ENCODE measurements around the gene TRIL.
A peak's percentile ranks its signal among the peaks of the same experiment; 100 is the strongest.

The TRIL gene

GRCh38 chr7:28988091-28988490, 30.0 kb upstream of the TRIL start:
- DNase-seq = no peak
- intact Hi-C loops (cut with DNase I; ENCODE audit: low total_unique reads) = no loop called here
- H3K4me3 ChIP-seq = no peak overlapping the region
- H3K27me3 ChIP-seq = no peaks in the 10 kb centered on the region
- no peak for TF ChIP-seq CTCF (IDR thresholded peaks at IDR 0.05)
- H3K9me3 ChIP-seq = no peaks in the 10 kb centered on the region
- no peaks in the 10 kb centered on the region for H3K36me3 ChIP-seq
- H3K4me1 ChIP-seq = peaks cover 0 to 55% (median 32%) of the 10 kb centered on the region in 4 donors
- H3K27ac ChIP-seq = peak overlapping the region in 1 of 2 donors; percentile 26

GRCh38 chr7:28986765-28987110, 28.6 kb upstream of the TRIL start:
- Histone ChIP-seq H3K27me3 (no peaks in the 10 kb centered on the region), H3K27ac (no peak overlapping the region), H3K4me1 (peaks cover 0 to 55% (median 32%) of the 10 kb centered on the region in 4 donors), H3K4me3 (no peak overlapping the region), H3K9me3 (no peaks in the 10 kb centered on the region), H3K36me3 (no peaks in the 10 kb centered on the region)
- DNase-seq = no peak
- intact Hi-C loops (cut with DNase I; ENCODE audit: low total_unique reads) = no loop called here
- no peak for TF ChIP-seq CTCF (IDR thresholded peaks at IDR 0.05)

- Histone ChIP-seq H3K27ac (peak overlapping the region; percentile 20 to 37), H3K27me3 (no peaks in the 10 kb centered on the region), H3K36me3 (no peaks in the 10 kb centered on the region), H3K4me1 (peaks cover 0 to 55% (median 32%) of the 10 kb centered on the region in 4 donors), H3K4me3 (no peak overlapping the region), H3K9me3 (no peaks in the 10 kb centered on the region)
- TF ChIP-seq CTCF (IDR thresholded peaks at IDR 0.05) = no peak
- DNase-seq = no peak
- intact Hi-C loops (cut with DNase I; ENCODE audit: low total_unique reads) = no loop called here
Measured at GRCh38 chr7:28986028-28986764, 28.1 kb upstream of the TRIL start.

- Histone ChIP-seq H3K4me1 (peaks cover 0 to 51% (median 27%) of the 10 kb centered on the region in 4 donors), H3K4me3 (no peak overlapping the region), H3K27me3 (no peaks in the 10 kb centered on the region), H3K9me3 (no peaks in the 10 kb centered on the region), H3K27ac (peak overlapping the region in 1 of 2 donors; percentile 21), H3K36me3 (no peaks in the 10 kb centered on the region)
- TF ChIP-seq CTCF (IDR thresholded peaks at IDR 0.05) = no peak
- peak in 1 of 2 donors; percentile 66 for DNase-seq
- intact Hi-C loops (cut with DNase I; ENCODE audit: low total_unique reads) = no loop called here
Measured at GRCh38 chr7:28984631-28985030, 26.5 kb upstream of the TRIL start.

- H3K27ac ChIP-seq = no peak overlapping the region
- no peak for DNase-seq
- intact Hi-C loops (cut with DNase I; ENCODE audit: low total_unique reads) = no loop called here
- no peak for TF ChIP-seq CTCF (IDR thresholded peaks at IDR 0.05)
- no peaks in the 10 kb centered on the region for H3K36me3 ChIP-seq
- H3K9me3 ChIP-seq = no peaks in the 10 kb centered on the region
- no peaks in the 10 kb centered on the region for H3K27me3 ChIP-seq
- H3K4me1 ChIP-seq = peaks cover 0 to 47% (median 24%) of the 10 kb centered on the region in 4 donors
- no peak overlapping the region for H3K4me3 ChIP-seq
Measured at GRCh38 chr7:28984217-28984616, 26.1 kb upstream of the TRIL start.

Measured in tibial artery (tissue), 4 donors.